Esophagus muscularis mucosa (tissue), 4 donors: ENCODE results near the gene ZNF423.

Source experiments
- CTCF ChIP-seq, 3 experiments: fragments of 200-600 bp in 2 of 3; fragments of 450-650 bp in 1 of 3; sonication (generic) in 2 of 3; IDR thresholded peaks; one replicate each; pipeline ENCODE4 v1.5.1; 2017 to 2019; ENCODE audit warnings: antibody characterized with exemption in 3 of 3, mild to moderate bottlenecking in 2 of 3, moderate library complexity in 1 of 3
- EP300 ChIP-seq: sonication (generic); formaldehyde crosslinking; IDR thresholded peaks from one replicate; pipeline ENCODE4 v1.6.1; 2017; ENCODE audit warnings: antibody characterized with exemption
- POLR2A ChIP-seq: fragments of 450-650 bp; IDR thresholded peaks from one replicate; pipeline ENCODE4 v1.6.1; 2017; ENCODE audit warnings: antibody characterized with exemption, moderate library complexity, mild to moderate bottlenecking, low read depth
- POLR2AphosphoS5 ChIP-seq, 2 donors: sonication (generic); formaldehyde crosslinking; IDR thresholded peaks; one replicate each; pipeline ENCODE4 v1.6.1; 2017; ENCODE audit warnings: antibody characterized with exemption in 2 of 2

GRCh38 chr16:49745311-49745747 is 110.6 kb downstream of the ZNF423 start:
- no peak for TF ChIP-seq POLR2AphosphoS5 (IDR thresholded peaks at IDR 0.05)
- TF ChIP-seq CTCF (IDR thresholded peaks at IDR 0.05) = no peak
- TF ChIP-seq EP300 = no peak
- TF ChIP-seq POLR2A = no peak
